ENCODE results near the gene CACNA1G.

The CACNA1G gene

DNA sequence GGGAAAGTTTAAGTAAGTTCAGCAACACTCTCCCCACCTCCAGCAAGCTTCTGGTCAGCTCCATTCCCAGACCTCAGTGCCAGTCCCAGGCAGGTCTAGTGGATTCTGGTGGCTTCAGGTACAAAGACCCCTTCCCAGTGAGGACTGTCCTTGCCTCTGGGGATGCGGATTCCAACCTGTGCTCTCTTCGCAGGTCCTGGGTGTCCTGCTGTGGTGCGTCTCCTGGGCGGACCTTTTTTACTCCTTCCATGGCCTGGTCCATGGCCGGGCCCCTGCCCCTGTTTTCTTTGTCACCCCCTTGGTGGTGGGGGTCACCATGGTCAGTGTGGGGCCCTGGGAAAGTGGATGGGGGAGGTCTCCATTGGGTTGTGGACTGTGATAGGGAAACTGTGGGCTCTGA is 96.0 kb downstream of the CACNA1G start:
- TF ChIP-seq, protein P1, sequence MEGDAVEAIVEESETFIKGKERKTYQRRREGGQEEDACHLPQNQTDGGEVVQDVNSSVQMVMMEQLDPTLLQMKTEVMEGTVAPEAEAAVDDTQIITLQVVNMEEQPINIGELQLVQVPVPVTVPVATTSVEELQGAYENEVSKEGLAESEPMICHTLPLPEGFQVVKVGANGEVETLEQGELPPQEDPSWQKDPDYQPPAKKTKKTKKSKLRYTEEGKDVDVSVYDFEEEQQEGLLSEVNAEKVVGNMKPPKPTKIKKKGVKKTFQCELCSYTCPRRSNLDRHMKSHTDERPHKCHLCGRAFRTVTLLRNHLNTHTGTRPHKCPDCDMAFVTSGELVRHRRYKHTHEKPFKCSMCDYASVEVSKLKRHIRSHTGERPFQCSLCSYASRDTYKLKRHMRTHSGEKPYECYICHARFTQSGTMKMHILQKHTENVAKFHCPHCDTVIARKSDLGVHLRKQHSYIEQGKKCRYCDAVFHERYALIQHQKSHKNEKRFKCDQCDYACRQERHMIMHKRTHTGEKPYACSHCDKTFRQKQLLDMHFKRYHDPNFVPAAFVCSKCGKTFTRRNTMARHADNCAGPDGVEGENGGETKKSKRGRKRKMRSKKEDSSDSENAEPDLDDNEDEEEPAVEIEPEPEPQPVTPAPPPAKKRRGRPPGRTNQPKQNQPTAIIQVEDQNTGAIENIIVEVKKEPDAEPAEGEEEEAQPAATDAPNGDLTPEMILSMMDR (IDR thresholded peaks at IDR 0.05), result no peak

DNA sequence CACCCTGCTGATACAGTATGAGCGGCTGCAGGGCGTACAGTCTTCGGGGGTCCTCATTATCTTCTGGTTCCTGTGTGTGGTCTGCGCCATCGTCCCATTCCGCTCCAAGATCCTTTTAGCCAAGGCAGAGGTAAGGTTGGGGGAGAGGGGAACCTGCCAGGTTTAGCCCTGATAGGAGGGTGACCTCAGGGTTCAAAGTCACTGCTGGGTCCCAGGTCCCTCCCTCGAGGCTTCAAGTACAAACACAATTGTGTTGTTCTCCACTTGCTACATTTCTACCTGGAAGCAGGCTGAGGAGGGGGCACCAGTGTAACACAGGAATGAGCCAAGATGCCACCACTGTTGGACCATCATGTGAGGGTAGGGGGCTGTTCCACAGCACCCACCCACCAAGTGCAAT is 96.5 kb downstream of the CACNA1G start:
- H3K9me3 ChIP-seq, result no peaks in the 10 kb centered on the region
- no peak overlapping the region for H3K27ac ChIP-seq
- DNase-seq, result no peak
- TF ChIP-seq, protein P1 (IDR thresholded peaks at IDR 0.05), result no peak
- intact Hi-C loops (cut with DNase I; ENCODE audit: low total_unique reads), result no loop called here
- no peaks in the 10 kb centered on the region for H3K36me3 ChIP-seq
- H3K4me1 ChIP-seq, result peaks cover 0 to 34% (median 30%) of the 10 kb centered on the region in 4 donors
- no peak overlapping the region for H3K4me3 ChIP-seq
- no peaks in the 10 kb centered on the region for H3K27me3 ChIP-seq

More for the DNA sequence above, 96.0 kb downstream of the CACNA1G start:
- intact Hi-C loops (cut with DNase I; ENCODE audit: low total_unique reads), result no loop called here
- Histone ChIP-seq H3K36me3 (no peaks in the 10 kb centered on the region), H3K4me3 (no peak overlapping the region), H3K9me3 (no peaks in the 10 kb centered on the region), H3K4me1 (peaks cover 0 to 28% (median 25%) of the 10 kb centered on the region in 4 donors), H3K27me3 (no peaks in the 10 kb centered on the region), H3K27ac (no peak overlapping the region)
- DNase-seq, result no peak

DNA sequence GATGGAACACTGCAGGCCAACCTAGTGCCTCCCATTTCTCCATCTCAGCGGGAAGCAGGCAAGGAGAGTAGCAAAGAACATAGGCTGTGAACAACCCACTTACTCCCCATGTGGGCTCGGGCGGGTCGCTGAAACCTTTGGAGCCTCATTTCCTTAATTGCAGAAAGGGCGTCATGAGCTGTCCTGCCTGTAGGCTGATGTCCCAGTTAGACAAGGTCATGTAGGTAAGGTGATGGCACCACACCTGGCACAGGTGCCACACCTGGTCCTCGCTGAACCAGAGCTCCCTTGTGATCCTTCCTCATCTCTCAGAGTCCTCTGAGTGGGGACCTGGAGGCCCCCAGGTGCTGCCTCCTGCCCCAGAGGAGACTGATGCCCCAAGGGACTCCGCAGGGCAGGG is 97.1 kb downstream of the CACNA1G start:
- Histone ChIP-seq H3K27ac (no peak overlapping the region), H3K9me3 (no peaks in the 10 kb centered on the region), H3K27me3 (no peaks in the 10 kb centered on the region), H3K4me3 (no peak overlapping the region), H3K36me3 (no peaks in the 10 kb centered on the region), H3K4me1 (peaks cover 0 to 36% (median 33%) of the 10 kb centered on the region in 4 donors)
- intact Hi-C loops (cut with DNase I; ENCODE audit: low total_unique reads), result no loop called here
- no peak for DNase-seq
- TF ChIP-seq, protein P1 (IDR thresholded peaks at IDR 0.05), result no peak

DNA sequence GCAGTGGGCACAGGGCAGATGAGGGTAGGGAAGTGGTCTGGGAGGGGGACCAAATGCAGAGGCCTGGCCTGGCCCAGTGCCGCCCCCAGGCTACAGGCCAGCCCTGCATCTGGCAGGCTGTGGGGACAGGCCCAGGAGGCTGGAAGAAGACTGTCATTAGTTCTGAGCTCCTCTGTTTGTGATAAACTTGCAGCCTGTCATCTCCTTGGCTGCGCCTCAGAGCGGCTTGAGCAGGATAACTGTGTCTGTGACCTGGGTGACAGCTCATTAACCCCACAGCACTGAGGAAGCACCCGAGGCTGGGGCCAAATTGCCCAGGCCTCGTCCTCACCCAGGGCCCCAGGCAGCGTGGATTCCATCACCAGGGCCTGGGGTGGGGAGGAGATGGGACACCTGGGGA is 98.1 kb downstream of the CACNA1G start:
- Histone ChIP-seq H3K36me3 (no peaks in the 10 kb centered on the region), H3K27me3 (no peaks in the 10 kb centered on the region), H3K4me3 (no peak overlapping the region), H3K27ac (no peak overlapping the region), H3K4me1 (peaks cover 0 to 36% (median 33%) of the 10 kb centered on the region in 4 donors), H3K9me3 (no peaks in the 10 kb centered on the region)
- DNase-seq, result no peak
- TF ChIP-seq, protein P1 (IDR thresholded peaks at IDR 0.05), result no peak
- intact Hi-C loops (cut with DNase I; ENCODE audit: low total_unique reads), result no loop called here

DNA sequence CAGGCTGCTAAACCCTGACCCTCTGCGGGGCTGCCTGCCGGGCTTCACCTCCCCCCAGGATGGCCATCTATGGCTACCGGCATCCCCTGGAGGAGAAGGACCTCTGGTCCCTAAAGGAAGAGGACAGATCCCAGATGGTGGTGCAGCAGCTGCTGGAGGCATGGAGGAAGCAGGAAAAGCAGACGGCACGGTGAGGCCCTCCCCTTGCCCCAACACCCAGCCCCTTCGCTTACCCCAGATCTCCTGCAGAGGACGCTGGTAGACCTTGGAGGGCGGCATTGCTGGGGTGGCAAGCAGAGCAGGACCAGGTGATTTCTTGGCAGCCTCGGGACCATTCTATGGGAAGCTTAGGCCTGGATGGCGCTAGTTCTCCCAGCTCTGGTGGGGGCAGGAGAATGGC is 98.7 kb downstream of the CACNA1G start:
- Histone ChIP-seq H3K36me3 (no peaks in the 10 kb centered on the region), H3K27me3 (no peaks in the 10 kb centered on the region), H3K4me1 (peaks cover 0 to 36% (median 33%) of the 10 kb centered on the region in 4 donors), H3K4me3 (no peak overlapping the region), H3K9me3 (no peaks in the 10 kb centered on the region), H3K27ac (peak overlapping the region in 1 of 2 donors; percentile 52)
- no peak for DNase-seq
- TF ChIP-seq, protein P1 (IDR thresholded peaks at IDR 0.05), result no peak
- intact Hi-C loops (cut with DNase I; ENCODE audit: low total_unique reads), result no loop called here

Measured in tibial artery (tissue), 4 donors.